GM12875 (cell line): Measurements from ENCODE around the gene MRGPRE.

Experiments
- H3K4me3 ChIP-seq: one replicate; pipeline ENCODE4 v1.5.1; 2011; ENCODE audit warnings: low read depth, low read length, control low read depth
- CTCF ChIP-seq: IDR thresholded peaks from 2 replicates; pipeline ENCODE4 v1.5.1; 2011; ENCODE audit warnings: low read depth, mild to moderate bottlenecking, control low read depth, inconsistent platforms, low read length, moderate library complexity, borderline replicate concordance; ENCODE audit not compliant: insufficient read depth

Gene MRGPRE

GRCh38 chr11:3199537-3200295 is 32.5 kb downstream of the MRGPRE start:
- H3K4me3 ChIP-seq, result no peak overlapping the region
- no peak for TF ChIP-seq CTCF

GRCh38 chr11:3198815-3199214 is 33.4 kb downstream of the MRGPRE start:
- no peak overlapping the region for H3K4me3 ChIP-seq
- TF ChIP-seq CTCF, result no peak

- TF ChIP-seq CTCF, result no peak
- H3K4me3 ChIP-seq, result no peak overlapping the region
These were observed 34.2 kb downstream of the MRGPRE start for GRCh38 chr11:3197878-3198528.

- no peak overlapping the region for H3K4me3 ChIP-seq
- TF ChIP-seq CTCF, result no peak
These were observed 35.0 kb downstream of the MRGPRE start for GRCh38 chr11:3197044-3197695.

DNA sequence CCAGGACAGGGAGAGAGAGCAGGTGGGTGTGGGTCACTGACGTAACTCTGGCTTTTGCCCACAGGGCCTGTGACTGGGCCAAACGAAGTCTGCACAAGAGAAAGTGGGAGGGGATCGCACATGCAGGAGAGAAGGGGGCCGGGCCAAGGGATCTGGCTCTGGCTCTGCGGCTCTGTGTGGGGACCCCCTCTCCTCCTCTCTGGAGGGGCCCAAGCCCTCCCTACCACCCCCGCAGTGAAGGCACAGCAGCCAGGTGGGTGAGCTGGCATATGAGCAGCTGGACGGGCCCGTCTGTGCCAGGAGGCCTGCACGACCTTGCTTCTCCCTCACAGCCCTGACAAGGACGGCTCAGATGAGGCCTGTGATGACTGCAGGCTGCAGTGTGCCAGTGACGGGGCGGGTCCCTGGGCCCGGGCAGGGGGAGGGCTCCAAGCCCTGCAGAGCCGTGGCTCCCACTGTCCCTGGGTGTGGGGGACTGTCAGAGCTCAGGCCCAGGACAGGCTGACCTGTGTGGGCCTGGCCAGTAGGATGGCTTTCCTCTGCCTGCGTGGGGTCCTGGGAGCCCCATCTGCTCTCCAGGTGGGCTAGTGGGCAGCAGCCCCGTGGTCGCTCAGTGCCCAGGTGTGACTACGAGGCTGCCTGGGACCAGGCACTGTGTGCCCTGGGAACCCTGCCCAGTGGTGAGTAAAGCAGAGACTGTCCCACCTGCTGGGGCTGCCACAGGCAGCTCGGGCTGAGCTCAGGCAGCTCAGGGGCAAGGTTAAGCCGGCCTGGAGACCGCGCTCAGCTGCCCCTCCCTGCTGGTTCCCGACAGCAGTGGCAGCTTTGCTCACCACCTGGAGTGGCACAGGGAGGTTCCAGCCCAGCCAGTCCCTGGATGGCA is 35.8 kb downstream of the MRGPRE start:
- TF ChIP-seq CTCF, result no peak
- H3K4me3 ChIP-seq, result no peak overlapping the region

DNA sequence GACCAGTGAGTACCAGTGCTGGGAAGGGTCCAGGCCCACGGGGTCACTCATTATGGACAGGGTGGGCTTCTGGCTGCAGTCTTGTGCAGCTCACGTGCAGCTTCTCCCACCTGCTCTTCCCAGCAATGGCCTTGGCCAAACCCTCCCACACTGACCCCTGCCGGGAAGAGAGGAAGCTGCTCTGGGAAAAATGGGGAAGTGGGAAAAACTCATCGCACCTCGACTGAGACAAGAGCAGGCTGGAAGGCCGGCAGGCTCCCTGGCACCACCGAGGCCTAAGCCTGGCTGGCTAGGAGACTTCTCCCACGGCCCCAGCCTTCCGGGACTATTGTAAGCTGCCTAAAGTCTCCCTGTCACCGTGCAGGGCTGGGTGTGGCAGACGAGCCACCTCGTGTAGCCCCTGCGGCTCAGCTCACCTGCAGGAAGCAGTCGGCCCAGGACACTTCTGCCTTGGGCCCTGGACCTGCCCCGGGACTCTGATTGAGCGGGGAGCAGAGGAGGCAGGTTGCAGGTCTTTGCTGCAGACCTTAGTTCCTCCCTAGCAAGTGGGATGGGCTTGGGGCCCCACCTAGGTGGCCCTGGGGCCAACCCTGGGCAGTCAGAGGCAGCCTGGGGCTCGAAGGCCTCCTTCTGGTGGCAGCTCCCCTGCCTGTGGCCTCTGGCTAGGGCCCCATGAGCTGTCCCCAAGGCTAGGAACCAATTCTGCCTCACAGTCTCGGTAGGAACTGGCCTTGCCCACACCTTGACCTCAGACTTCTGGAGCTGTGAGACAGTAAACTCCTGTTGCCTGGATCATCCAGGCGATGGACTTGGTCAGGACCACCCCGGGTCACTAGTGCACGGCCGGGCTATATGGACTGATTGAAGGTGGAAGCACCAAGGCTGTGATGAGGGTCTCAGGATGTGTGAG is 36.7 kb downstream of the MRGPRE start:
- no peak for TF ChIP-seq CTCF
- H3K4me3 ChIP-seq, result no peak overlapping the region
